ENCODE results near the gene PRTN3.

- no peak for TF ChIP-seq SP1 (IDR thresholded peaks at IDR 0.05; ENCODE audit: low read depth)
- no peak for TF ChIP-seq CTCF (IDR thresholded peaks at IDR 0.05 in 2 of 3, conservative IDR thresholded peaks at IDR 0.05 in 1 of 3; ENCODE audit: borderline replicate concordance in 1 of 3, insufficient read depth in 1 of 3, low read depth in 2 of 3, low read length in 2 of 3)
- no peak for TF ChIP-seq CEBPB (IDR thresholded peaks at IDR 0.05; ENCODE audit: low read depth)
- TF ChIP-seq POLR2A (IDR thresholded peaks at IDR 0.05; ENCODE audit: borderline replicate concordance, extremely low read depth, insufficient read depth, insufficient read length): no peak
- no peak for TF ChIP-seq EGR1 (IDR thresholded peaks at IDR 0.05; ENCODE audit: low read depth)
- TF ChIP-seq FOSL1 (IDR thresholded peaks at IDR 0.05; ENCODE audit: low read depth): no peak
- TF ChIP-seq POLR2AphosphoS5 (IDR thresholded peaks at IDR 0.05; ENCODE audit: low read depth, low read length): no peak
These were observed 33.0 kb upstream of the PRTN3 start for GRCh38 chr19:807627-808422.

Data from HCT116 (cell line).